Measurements from ENCODE around the gene WDR5.

Gene WDR5

GRCh38 chr9:134206311-134207300 lies 70.7 kb downstream of the WDR5 start:
- no peak for DNase-seq (ENCODE audit: low read depth, low spot score)

- DNase-seq (ENCODE audit: low read depth, low spot score), result no peak
Observed at GRCh38 chr9:134208310-134208841, 72.5 kb downstream of the WDR5 start.

- DNase-seq (ENCODE audit: low read depth, low spot score), result no peak
Observed at GRCh38 chr9:134208981-134209725, 73.3 kb downstream of the WDR5 start.
